ENCODE results near the gene UBE2Q2. TPM values are rescaled to one million over a fixed set of nuclear protein-coding genes. Genes with fewer than 3 reads are reported as not detected.
"Not testable (repeated sequence)": the region's sequence is repeated elsewhere in the genome, so short reads cannot be mapped to it uniquely, and the experiment has no call there.

UBE2Q2 gene
- total RNA-seq, 4 donors from 2014 or later, result 15.9 to 25.5 (median 23.9) TPM

DNA sequence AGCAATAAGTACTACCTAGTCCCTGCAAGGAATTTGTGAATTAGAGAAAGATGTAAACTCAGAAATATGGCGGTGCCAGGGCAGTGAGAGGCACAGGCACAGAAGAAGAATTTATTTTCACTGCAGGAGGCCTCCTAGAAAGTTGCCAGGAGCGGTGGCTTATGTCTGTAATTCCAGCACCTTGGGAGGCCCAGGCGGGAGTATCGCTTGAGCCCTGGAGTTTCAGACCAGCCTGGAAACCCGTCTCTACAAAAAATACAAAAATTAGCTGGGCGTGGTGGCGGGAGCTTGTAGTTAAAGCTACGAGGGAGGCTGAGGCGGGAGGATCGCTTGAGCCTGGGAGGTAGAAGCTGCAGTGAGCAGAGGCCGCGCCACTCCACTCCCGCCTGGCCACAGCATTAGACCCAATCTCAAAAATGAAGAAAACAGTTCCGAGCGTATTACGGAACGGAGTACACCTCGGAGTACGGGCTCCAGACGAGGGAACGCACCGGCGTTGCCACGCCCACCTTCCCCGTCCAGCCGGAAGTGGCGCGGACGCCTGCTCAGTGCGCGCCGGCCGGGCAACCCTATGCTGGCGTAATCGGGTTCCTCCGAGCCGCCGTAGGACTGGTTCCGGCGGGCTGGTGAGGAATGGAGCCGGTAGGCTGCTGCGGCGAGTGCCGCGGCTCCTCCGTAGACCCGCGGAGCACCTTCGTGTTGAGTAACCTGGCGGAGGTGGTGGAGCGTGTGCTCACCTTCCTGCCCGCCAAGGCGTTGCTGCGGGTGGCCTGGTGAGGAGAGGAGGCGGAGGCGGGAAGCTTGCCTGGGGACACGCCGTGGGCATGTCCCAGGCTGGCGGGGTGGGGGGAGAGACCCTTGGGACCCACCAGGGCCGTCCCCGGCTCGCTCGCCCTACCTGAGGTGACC, 60.3 kb downstream of the UBE2Q2 start, which contains the start of gene FBXO22:
FBXO22 (plus strand) TSS at position 548 of the 909 bp plus-strand sequence; CDS start at position 634, 86 bp downstream.
- no peaks in the 10 kb centered on the region for H3K27me3 ChIP-seq
- in situ Hi-C loops (cut with MboI; ENCODE audit: low sequenced_read_pairs in 4 of 4), result no loop called here
- H3K36me3 ChIP-seq, result no peaks in the 10 kb centered on the region
- peak within 1 kb of the TSS; percentile 78 to 85 (median 82) for H3K27ac ChIP-seq
- intact Hi-C loops (cut with DNase I; ENCODE audit: low total_unique reads), result loop anchor here (2.0 to 10.0 kb wide), 2 partner anchors 61 to 89 kb away; partner anchors contain the start of gene UBE2Q2
- peak; percentile 58 to 77 for TF ChIP-seq POLR2A (IDR thresholded peaks at IDR 0.05)
- TF ChIP-seq, protein P1, sequence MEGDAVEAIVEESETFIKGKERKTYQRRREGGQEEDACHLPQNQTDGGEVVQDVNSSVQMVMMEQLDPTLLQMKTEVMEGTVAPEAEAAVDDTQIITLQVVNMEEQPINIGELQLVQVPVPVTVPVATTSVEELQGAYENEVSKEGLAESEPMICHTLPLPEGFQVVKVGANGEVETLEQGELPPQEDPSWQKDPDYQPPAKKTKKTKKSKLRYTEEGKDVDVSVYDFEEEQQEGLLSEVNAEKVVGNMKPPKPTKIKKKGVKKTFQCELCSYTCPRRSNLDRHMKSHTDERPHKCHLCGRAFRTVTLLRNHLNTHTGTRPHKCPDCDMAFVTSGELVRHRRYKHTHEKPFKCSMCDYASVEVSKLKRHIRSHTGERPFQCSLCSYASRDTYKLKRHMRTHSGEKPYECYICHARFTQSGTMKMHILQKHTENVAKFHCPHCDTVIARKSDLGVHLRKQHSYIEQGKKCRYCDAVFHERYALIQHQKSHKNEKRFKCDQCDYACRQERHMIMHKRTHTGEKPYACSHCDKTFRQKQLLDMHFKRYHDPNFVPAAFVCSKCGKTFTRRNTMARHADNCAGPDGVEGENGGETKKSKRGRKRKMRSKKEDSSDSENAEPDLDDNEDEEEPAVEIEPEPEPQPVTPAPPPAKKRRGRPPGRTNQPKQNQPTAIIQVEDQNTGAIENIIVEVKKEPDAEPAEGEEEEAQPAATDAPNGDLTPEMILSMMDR (IDR thresholded peaks at IDR 0.05 in 4 of 5, conservative IDR thresholded peaks at IDR 0.05 in 1 of 5), result no peak
- H3K9me3 ChIP-seq, result no peaks in the 10 kb centered on the region
- H3K4me1 ChIP-seq, result peaks cover 3 to 13% of the 10 kb centered on the region in 2 donors
- peak within 1 kb of the TSS; percentile 77 to 96 (median 92) for H3K4me3 ChIP-seq
- DNase-seq (peak; percentile 81 to 88), ATAC-seq (peak; percentile 87 to 95)

DNA sequence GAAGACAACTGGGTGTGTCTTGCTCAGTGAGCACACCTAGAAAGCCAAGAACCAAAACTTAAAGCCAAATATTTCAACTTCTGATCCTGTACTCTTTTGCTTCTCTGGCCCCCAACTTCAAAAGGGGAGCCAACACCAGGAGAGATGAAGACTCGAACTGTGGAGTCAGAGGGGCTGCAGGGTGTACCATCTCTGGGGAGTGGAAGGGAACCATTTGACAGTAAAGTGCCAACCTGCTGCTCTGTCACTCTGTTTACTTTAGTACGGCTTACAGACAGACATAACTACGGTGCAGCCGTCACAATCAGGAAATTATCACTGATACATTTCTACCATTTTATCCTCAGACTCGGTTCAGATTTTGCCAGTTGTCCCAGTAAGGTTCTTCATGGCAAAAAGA, 62.0 kb downstream of the UBE2Q2 start:
- no peak for ATAC-seq
- H3K9me3 ChIP-seq, result no peaks in the 10 kb centered on the region
- no peak for TF ChIP-seq POLR2A (IDR thresholded peaks at IDR 0.05)
- TF ChIP-seq, protein P1 (IDR thresholded peaks at IDR 0.05 in 4 of 5, conservative IDR thresholded peaks at IDR 0.05 in 1 of 5), result no peak
- in situ Hi-C loops (cut with MboI; ENCODE audit: low sequenced_read_pairs in 4 of 4) (no loop called here), intact Hi-C loops (cut with DNase I; ENCODE audit: low total_unique reads) (loop anchor here (10.0 kb wide), 1 partner anchor 90 kb away; no protein-coding TSS in a partner anchor)
- no peak for DNase-seq
- no peak overlapping the region for H3K27ac ChIP-seq
- H3K4me1 ChIP-seq, result peaks cover 3 to 13% of the 10 kb centered on the region in 2 donors
- H3K36me3 ChIP-seq, result peaks cover 0 to 4% of the 10 kb centered on the region in 2 donors
- H3K27me3 ChIP-seq, result no peaks in the 10 kb centered on the region
- H3K4me3 ChIP-seq, result no peak overlapping the region

DNA sequence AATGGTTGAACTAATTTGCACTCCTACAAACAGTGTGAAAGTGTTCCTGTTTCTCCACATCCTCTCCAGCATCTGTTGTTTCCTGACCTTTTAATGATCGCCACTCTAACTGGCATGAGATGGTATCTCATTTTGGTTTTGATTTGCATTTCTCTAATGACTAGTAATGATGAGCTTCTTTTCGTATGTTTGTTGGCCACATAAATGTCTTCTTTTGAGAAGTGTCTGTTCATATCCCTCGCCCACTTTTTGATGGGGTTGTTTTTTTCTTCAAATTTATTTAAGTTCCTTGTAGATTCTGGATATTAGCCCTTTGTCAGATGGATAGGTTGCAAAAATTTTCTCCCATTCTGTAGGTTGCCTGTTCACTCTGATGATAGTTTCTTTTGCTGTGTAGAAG, 67.1 kb downstream of the UBE2Q2 start:
- DNase-seq; H3K4me1 ChIP-seq; H3K27me3 ChIP-seq; in situ Hi-C loops (cut with MboI; ENCODE audit: low sequenced_read_pairs in 4 of 4); ATAC-seq; H3K9me3 ChIP-seq; H3K27ac ChIP-seq; H3K4me3 ChIP-seq; H3K36me3 ChIP-seq; intact Hi-C loops (cut with DNase I; ENCODE audit: low total_unique reads): not testable (repeated sequence)

DNA sequence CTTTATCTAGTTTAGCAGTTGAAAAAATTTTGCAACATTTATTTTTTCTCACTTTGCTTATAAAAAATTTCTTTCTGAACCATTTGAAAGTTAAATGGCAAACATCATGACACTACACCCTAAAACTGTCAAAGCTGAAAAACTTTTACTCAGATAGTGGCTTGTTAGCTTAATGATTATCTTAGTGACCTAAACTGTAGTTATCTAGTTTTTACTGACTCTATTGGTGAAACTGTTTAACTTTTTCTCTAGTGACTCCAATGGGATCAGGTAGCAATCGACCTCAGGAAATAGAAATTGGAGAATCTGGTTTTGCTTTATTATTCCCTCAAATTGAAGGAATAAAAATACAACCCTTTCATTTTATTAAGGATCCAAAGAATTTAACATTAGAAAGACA, 73.7 kb downstream of the UBE2Q2 start:
- no peak overlapping the region for H3K27ac ChIP-seq
- no peak overlapping the region for H3K4me3 ChIP-seq
- DNase-seq (no peak), ATAC-seq (no peak)
- H3K9me3 ChIP-seq, result no peaks in the 10 kb centered on the region
- peaks cover under 1 to 7% of the 10 kb centered on the region in 2 donors for H3K4me1 ChIP-seq
- peaks cover 0 to 10% of the 10 kb centered on the region in 2 donors for H3K36me3 ChIP-seq
- TF ChIP-seq, protein P1 (IDR thresholded peaks at IDR 0.05 in 4 of 5, conservative IDR thresholded peaks at IDR 0.05 in 1 of 5), result no peak
- TF ChIP-seq POLR2A (IDR thresholded peaks at IDR 0.05), result no peak
- no peaks in the 10 kb centered on the region for H3K27me3 ChIP-seq
- intact Hi-C loops (cut with DNase I; ENCODE audit: low total_unique reads), result no loop called here
- in situ Hi-C loops (cut with MboI; ENCODE audit: low sequenced_read_pairs in 4 of 4), result no loop called here

DNA sequence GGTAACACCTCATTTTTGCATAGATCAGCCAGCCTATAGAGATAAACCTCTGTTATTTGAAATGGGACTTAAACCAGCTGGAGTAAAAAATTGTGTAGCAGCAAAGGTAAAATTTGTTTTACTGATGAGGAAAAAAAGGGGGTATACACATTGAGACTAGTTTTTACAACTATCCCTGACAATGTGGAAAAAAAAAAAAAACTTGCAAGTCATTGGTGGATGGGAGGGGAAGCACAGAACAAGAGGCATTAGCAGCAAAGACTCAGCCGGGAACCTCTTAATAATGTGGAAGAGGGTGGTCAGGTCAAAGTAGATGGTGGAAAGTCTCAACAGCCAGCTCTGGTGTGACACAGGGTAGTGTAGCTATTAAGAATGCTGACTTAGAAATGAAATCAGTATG, 74.9 kb downstream of the UBE2Q2 start:
- Histone ChIP-seq H3K27me3 (no peaks in the 10 kb centered on the region), H3K27ac (no peak overlapping the region), H3K9me3 (no peaks in the 10 kb centered on the region), H3K36me3 (peaks cover 0 to 10% of the 10 kb centered on the region in 2 donors), H3K4me1 (peaks cover 9 to 18% of the 10 kb centered on the region in 2 donors), H3K4me3 (no peak overlapping the region)
- ATAC-seq (no peak), DNase-seq (no peak)
- intact Hi-C loops (cut with DNase I; ENCODE audit: low total_unique reads), result no loop called here
- TF ChIP-seq, protein P1 (IDR thresholded peaks at IDR 0.05 in 4 of 5, conservative IDR thresholded peaks at IDR 0.05 in 1 of 5), result no peak
- TF ChIP-seq POLR2A (IDR thresholded peaks at IDR 0.05), result no peak
- in situ Hi-C loops (cut with MboI; ENCODE audit: low sequenced_read_pairs in 4 of 4), result no loop called here

Measured in gastrocnemius medialis (tissue), 4 donors.